ENCODE data around the gene TMEM163.
"Not testable (repeated sequence)": the region's sequence is repeated elsewhere in the genome, so short reads cannot be mapped to it uniquely, and the experiment has no call there.

Gene TMEM163

GRCh38 chr2:134723742-134724141 lies 4.9 kb upstream of the TMEM163 start:
- DNase-seq (ENCODE audit: low read depth in 3 of 3), result not testable (repeated sequence)

GRCh38 chr2:134722728-134723127 lies 3.9 kb upstream of the TMEM163 start:
- DNase-seq (ENCODE audit: low read depth in 3 of 3), result no peak

- DNase-seq (ENCODE audit: low read depth in 3 of 3), result no peak
Measured at GRCh38 chr2:134721596-134721995, 2.8 kb upstream of the TMEM163 start.

GRCh38 chr2:134718023-134718816 lies 580 bp downstream of the TMEM163 start:
- no peak for DNase-seq (ENCODE audit: low read depth in 3 of 3)

- DNase-seq (ENCODE audit: low read depth in 3 of 3), result no peak
Measured at GRCh38 chr2:134717286-134718022, 1.3 kb downstream of the TMEM163 start.

GRCh38 chr2:134716721-134717243 lies 2.0 kb downstream of the TMEM163 start:
- DNase-seq (ENCODE audit: low read depth in 3 of 3), result no peak

GRCh38 chr2:134715932-134716643 lies 2.7 kb downstream of the TMEM163 start:
- DNase-seq (ENCODE audit: low read depth in 3 of 3), result no peak

- no peak for DNase-seq (ENCODE audit: low read depth in 3 of 3)
Measured at GRCh38 chr2:134714228-134714627, 4.6 kb downstream of the TMEM163 start.

GRCh38 chr2:134713606-134714005 lies 5.2 kb downstream of the TMEM163 start:
- no peak for DNase-seq (ENCODE audit: low read depth in 3 of 3)

- no peak for DNase-seq (ENCODE audit: low read depth in 3 of 3)
Measured at GRCh38 chr2:134713176-134713575, 5.6 kb downstream of the TMEM163 start.

- DNase-seq (ENCODE audit: low read depth in 3 of 3), result no peak
Measured at GRCh38 chr2:134712736-134713135, 6.1 kb downstream of the TMEM163 start.

- no peak for DNase-seq (ENCODE audit: low read depth in 3 of 3)
Measured at GRCh38 chr2:134712299-134712698, 6.5 kb downstream of the TMEM163 start.

GRCh38 chr2:134711692-134712091 lies 7.1 kb downstream of the TMEM163 start:
- DNase-seq (ENCODE audit: low read depth in 3 of 3), result no peak

- DNase-seq (ENCODE audit: low read depth in 3 of 3), result no peak
Measured at GRCh38 chr2:134707330-134707676, 11.5 kb downstream of the TMEM163 start.

- no peak for DNase-seq (ENCODE audit: low read depth in 3 of 3)
Measured at GRCh38 chr2:134706587-134707329, 12.0 kb downstream of the TMEM163 start.

GRCh38 chr2:134705861-134706586 lies 12.8 kb downstream of the TMEM163 start:
- no peak for DNase-seq (ENCODE audit: low read depth in 3 of 3)

- no peak for DNase-seq (ENCODE audit: low read depth in 3 of 3)
Measured at GRCh38 chr2:134704173-134704572, 14.6 kb downstream of the TMEM163 start.

GRCh38 chr2:134703426-134703825 lies 15.4 kb downstream of the TMEM163 start:
- DNase-seq (ENCODE audit: low read depth in 3 of 3), result no peak

GRCh38 chr2:134700730-134701129 lies 18.1 kb downstream of the TMEM163 start:
- DNase-seq (ENCODE audit: low read depth in 3 of 3), result no peak

GRCh38 chr2:134694411-134694810 lies 24.4 kb downstream of the TMEM163 start:
- no peak for DNase-seq (ENCODE audit: low read depth in 3 of 3)

Measured in stimulated activated CD4-positive, alpha-beta T cell treated with anti-CD3 and anti-CD28 coated beads, TNF-alpha, amount 100 ng/mL, for 48 hours (primary cell).